AML-193 (cell line): ENCODE measurements around the gene PCDH12.

Experiments
- DNase-seq, 2 experiments: peaks; one replicate each; lab custom pipeline; 2025; lab: John Stamatoyannopoulos, UW

Gene PCDH12

DNA sequence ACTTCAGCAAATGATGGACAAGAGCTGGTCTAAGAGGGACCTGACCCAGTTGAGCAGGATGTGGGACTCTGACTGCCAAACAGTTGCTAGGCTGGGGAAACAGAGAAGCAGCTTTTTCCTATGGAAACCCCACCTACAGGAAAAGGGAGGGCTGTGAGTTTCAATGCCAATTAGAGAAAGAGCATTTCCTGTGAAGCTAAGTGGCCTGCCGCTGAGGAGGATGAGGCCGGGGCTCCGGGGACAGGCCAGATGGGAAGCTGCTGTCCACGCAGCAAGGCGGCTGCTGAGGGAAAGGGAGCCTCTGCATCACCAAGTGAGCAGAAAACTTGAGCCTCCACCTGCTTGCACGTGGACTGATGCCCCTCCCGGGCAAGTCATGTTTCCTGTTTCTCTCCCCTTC, at the start of gene PCDH12:
Gene PCDH12 (minus strand): TSS at position 90 of the 400 bp plus-strand sequence. CDS start 351 bp downstream, outside the sequence.
- peak; percentile 43 to 50 for DNase-seq

GRCh38 chr5:142007237-142007544, 49.2 kb upstream of the PCDH12 start:
- DNase-seq = no peak

- DNase-seq = peak; percentile 70 to 72
These were observed 48.6 kb upstream of the PCDH12 start for GRCh38 chr5:142006363-142007236.

DNA sequence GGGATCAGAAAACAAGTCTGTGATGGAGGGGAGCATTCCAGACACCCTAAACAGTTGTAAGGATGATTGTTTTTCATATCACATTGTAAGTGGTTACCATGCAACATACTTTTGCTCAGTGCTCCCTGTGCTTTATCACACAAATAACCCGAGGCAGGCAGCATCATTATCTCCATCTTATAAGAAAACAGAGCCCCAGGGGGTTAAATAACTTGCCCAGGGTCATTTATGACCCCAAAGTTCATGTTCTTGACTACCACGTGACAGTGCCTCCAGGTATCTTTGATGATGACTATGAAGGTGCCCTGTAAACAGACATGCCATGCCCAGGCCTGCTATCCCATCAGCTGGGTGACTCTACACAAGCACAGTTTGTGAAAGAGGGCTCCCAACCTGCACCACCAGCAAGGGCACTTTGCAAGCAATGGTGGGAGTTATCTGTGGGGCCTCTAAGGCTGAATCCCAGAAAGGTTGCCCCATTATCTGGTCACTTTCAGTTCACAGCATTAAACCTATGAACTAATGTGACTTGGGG, 45.3 kb upstream of the PCDH12 start:
- DNase-seq = no peak

DNA sequence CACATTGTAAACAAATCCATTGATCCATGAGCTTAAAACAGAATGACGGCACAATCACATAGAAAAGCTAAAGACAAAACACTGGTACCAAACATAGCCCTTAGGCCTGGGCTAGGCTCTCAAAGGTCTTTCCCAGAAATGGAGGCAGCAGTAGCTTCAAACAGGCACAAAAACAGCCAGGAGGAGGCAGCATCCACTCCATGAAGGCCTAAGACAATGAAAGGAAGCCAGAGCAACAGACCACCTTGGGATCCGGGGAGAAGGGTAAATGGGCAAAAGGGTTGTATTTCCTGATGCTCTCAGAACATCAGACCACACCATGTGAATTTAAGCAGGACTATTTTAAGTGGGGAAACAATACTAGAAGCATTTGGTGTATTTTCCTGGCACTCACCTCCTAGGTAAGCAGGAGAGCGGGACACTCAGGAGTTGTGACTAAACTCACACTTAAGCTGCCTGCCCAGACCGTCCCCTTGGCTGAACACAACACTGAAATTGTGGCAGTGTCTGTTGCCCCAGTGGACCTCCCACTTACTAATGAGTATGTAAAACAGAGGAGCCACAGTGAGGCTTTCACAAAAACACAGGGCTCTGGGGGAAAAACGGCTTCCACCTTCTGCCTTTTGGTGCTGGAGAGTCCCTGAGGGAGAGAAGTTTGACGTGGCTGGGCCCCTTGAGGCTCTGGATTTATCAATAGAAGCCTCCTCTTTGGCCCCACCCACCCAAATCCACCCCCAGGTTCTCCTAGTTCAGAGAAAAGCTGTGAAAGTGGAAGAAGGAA, 42.9 kb upstream of the PCDH12 start:
- DNase-seq = peak; percentile 11 to 25

- DNase-seq = no peak
These were observed 42.2 kb upstream of the PCDH12 start for GRCh38 chr5:142000173-142000572.

GRCh38 chr5:141997358-141997960, 39.5 kb upstream of the PCDH12 start:
- no peak for DNase-seq

GRCh38 chr5:141995656-141996055, 37.7 kb upstream of the PCDH12 start:
- DNase-seq = no peak

GRCh38 chr5:141994511-141995136, 36.6 kb upstream of the PCDH12 start:
- DNase-seq = no peak

DNA sequence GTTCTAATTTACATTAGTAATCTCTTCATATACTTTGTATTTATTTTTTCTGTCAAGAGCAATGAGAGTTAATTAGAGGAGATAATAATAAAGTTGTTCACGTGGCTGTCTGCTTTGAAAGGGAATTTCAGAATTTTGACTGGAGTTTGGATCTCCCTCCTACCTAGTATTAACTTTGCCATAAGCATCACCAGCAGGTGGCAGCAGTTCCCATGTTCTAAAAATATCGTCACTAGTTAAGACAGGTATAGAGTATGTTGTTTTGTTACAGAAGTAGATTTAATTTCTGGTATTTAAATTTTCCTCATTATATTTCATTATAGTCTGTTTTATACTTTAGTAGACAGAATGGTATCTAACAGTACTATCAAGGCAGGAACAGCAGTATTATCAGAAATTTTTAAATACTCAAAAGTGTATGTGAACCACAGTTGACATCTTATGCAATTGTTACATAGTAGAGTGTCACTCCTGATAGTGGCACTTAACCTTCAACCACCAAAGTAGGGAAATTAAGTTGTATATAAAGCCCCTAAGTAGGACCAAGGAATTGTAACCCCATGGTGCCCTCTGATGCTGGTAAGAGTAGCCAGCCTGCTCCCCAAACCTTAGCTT, 34.5 kb upstream of the PCDH12 start:
- peak; percentile 46 to 55 for DNase-seq

DNA sequence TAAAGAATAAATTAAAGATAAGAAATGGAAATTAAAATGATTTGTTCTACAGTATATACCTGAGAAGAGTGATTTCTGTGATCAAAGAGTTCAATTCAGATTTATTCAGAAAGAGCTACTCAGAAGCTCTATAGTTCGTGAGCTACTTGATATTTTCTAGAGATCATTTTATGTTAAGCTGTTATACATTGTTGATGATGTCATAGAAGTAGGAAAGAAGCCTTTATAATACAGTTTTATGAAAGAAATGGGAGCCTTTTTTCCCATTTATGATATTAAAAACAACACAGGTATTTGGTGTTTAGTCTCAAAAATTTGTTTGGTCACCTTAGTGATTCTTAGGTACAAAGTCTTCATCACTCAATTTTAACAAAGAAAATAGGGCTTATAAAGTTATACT, 31.7 kb upstream of the PCDH12 start:
- no peak for DNase-seq

DNA sequence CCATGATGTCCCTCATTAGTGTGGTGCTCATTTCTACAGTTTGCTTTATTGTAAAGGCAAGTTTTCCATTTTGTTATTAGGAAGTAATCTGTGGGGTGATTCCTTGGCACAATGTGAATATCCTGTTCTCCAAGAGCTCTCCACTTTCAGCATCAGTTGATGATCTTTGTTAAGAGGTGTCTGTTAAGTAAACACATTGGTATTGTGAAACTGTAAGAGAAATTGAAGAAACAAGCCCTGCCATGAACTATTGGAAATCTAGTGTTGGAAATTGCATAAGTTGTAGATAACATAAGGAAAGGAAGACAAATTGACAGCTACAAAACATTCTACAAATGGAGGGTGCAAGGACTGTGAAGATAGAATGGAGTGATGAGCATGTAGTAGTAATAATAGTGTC, 28.1 kb upstream of the PCDH12 start:
- no peak for DNase-seq

GRCh38 chr5:141982626-141983025, 24.6 kb upstream of the PCDH12 start:
- no peak for DNase-seq

- DNase-seq = no peak
These were observed 20.4 kb upstream of the PCDH12 start for GRCh38 chr5:141978389-141978788.

DNA sequence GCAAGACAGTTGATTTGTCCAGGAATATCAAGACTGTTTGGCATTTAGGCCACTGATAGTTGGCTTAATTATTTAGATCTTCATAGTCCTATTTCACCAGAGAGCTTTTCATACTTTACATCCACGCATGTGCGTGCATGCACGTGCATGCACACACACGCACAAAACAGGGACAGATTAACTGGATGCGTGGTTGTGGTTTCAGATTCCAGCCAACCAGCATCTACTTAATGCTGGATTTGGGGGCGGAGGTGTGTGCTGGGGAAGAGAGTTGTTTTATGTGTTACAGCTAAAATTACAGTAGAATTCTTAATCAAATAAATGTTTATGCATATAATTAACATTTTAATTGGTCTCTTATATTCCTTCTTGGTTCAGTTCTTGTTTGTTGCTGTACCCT, 18.2 kb upstream of the PCDH12 start:
- DNase-seq = no peak

DNA sequence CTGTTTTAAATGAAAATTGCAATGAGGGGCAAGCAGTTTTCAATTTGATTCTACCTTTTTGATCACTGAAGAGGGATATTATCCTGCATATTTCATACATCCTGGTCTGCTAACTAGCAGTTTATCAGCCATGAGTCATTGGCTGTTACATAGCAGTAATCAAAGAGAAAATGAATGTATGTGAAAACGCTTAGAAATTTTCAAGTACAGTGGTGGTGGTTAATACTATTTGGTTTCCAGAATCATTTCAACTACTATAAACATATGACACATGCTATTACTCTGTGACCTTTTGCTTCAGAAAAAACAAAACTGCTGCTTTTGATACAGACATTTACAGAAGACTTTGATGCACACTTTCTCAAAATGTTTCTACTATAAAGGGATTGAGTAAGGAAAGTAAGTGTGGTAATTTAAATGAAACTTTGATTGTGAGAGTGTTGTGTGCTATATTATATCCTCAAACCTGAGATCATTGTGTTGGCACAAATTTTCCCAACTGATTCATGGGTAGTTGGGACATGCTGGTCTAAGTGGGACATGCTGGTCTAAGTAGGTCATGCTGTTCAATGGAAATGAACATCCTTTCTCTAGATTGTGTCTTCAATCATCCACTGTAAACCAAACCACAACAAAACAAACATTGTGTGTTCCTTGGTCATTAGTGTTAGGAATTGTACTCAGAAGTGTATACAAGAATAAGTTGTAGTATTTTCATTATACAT, 16.0 kb upstream of the PCDH12 start:
- DNase-seq = no peak

DNA sequence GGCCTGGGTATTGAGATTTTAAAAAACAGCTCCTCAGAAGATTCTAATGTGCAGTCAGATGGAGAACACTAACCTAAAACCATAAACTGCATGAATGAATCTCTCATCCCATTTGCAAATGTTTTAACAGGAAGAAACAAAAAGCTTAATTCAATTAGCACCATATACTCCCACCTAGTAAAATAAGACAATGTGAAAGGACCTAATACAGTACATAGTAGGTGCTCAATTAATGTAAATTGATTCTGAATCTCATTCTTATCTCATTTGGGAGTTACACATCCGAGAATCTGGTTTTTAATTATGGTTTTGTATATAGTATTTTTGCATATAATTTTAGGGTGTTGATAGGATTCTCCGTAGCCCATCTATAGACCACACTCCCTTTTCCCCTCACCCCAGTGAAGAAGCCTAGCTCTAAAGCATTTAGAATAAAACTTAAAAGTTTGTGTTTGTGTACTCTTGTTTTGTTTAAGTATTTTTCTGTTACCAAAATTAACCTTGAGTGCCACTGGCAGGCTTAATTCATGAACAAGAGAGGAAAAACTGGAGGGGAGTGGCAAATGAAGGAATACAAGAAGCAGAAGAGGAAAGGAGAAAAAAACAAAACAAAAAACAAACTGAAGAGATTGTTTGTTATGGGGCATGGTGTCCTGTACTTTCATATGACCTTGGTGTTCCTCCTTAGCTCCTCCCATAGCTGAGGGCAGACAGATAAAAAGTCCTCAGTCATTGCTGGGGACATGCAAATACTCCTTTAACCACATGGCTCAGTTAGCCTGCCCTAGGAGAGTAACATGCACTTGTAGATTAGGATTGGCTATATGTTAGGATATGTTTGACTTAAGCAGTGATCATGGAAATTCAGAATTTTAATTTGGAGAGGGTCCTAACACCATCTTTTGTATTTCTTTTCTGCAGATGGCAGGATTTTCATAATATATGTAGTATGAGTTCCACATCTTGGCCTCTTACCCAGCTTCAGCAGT, 12.1 kb upstream of the PCDH12 start:
- peak; percentile 68 to 81 for DNase-seq

DNA sequence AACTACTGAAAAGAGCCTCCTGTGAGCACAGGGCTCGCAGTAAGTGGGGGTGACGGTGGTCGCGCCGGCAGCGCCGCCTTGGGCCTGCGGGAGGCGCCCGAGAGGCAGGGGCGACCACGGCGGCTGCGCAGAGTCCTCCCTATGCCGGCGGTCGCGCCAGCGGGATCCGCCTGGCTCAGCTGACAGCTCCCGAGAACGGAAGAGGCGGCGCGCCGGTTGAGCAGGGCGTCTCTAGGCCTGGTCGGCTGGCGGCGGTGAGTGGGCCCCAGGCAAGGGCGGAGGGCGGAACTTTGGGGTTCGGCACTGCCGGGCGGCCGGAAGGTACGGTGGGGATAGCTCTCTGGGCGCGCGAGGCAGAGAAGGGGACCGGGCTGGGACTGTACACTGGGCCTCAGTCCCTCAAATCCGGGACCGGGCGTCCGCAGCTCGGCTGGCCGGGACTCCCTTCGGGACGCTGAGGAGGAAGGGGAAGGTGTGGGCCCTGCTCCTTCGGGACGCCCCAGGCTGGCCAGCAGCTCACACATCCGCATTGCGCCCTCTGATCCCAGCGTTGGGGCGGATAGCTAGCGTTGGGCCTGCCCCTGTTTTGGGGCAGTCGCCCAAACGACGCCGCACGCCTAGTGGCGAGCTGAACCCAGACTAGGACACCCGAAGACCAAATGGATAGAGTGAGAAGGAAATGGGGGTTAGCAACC, 11.1 kb upstream of the PCDH12 start, which contains the start of gene RNF14:
Gene RNF14 (plus strand): TSS at position 192 of the 695 bp plus-strand sequence. CDS start 4,484 bp downstream, outside the sequence.
- DNase-seq = peak; percentile 90 to 94

- DNase-seq = no peak
These were observed 8.9 kb upstream of the PCDH12 start for GRCh38 chr5:141966963-141967333.
